IPS-15b (cell line): ENCODE measurements around the gene M1AP.

Experiments used
- H3K27me3 ChIP-seq: one replicate; pipeline ENCODE4 v1.6.1; 2013; ENCODE audit warnings: low read length; ENCODE audit not compliant: control insufficient read depth, insufficient read depth
- H3K36me3 ChIP-seq: one replicate; pipeline ENCODE4 v1.6.1; 2013; ENCODE audit warnings: low read length; ENCODE audit not compliant: control insufficient read depth, insufficient read depth
- H3K4me1 ChIP-seq: one replicate; pipeline ENCODE4 v1.6.1; 2013; ENCODE audit warnings: mild to moderate bottlenecking, low read length; ENCODE audit not compliant: control insufficient read depth, insufficient read depth
- H3K4me3 ChIP-seq: one replicate; pipeline ENCODE4 v1.5.1; 2013; ENCODE audit warnings: low read depth, low read length
- H3K9ac ChIP-seq: one replicate; pipeline ENCODE4 v1.6.1; 2013; ENCODE audit warnings: low read depth, mild to moderate bottlenecking, low read length
- H3K9me3 ChIP-seq: one replicate; pipeline ENCODE4 v1.6.1; 2013; ENCODE audit warnings: mild to moderate bottlenecking, low read length; ENCODE audit not compliant: control insufficient read depth, insufficient read depth

M1AP gene

GRCh38 chr2:74676331-74676730, 28.2 kb upstream of the M1AP start:
- no peaks in the 10 kb centered on the region for H3K36me3 ChIP-seq
- H3K9me3 ChIP-seq, result no peaks in the 10 kb centered on the region
- H3K9ac ChIP-seq, result no peak overlapping the region
- no peak overlapping the region for H3K4me3 ChIP-seq
- H3K27me3 ChIP-seq, result no peaks in the 10 kb centered on the region
- H3K4me1 ChIP-seq, result no peaks in the 10 kb centered on the region

- H3K4me3 ChIP-seq, result no peak overlapping the region
- H3K36me3 ChIP-seq, result no peaks in the 10 kb centered on the region
- no peaks in the 10 kb centered on the region for H3K27me3 ChIP-seq
- no peak overlapping the region for H3K9ac ChIP-seq
- no peaks in the 10 kb centered on the region for H3K4me1 ChIP-seq
- no peaks in the 10 kb centered on the region for H3K9me3 ChIP-seq
Observed at GRCh38 chr2:74675090-74675489, 27.0 kb upstream of the M1AP start.

- Histone ChIP-seq H3K9ac (no peak overlapping the region), H3K9me3 (no peaks in the 10 kb centered on the region), H3K27me3 (no peaks in the 10 kb centered on the region), H3K4me3 (no peak overlapping the region), H3K4me1 (no peaks in the 10 kb centered on the region), H3K36me3 (no peaks in the 10 kb centered on the region)
Observed at GRCh38 chr2:74673826-74674528, 25.8 kb upstream of the M1AP start.

- Histone ChIP-seq H3K4me3 (no peak overlapping the region), H3K9me3 (no peaks in the 10 kb centered on the region), H3K27me3 (no peaks in the 10 kb centered on the region), H3K9ac (no peak overlapping the region), H3K36me3 (no peaks in the 10 kb centered on the region), H3K4me1 (no peaks in the 10 kb centered on the region)
Observed at GRCh38 chr2:74671479-74671878, 23.3 kb upstream of the M1AP start.

GRCh38 chr2:74670263-74670662, 22.1 kb upstream of the M1AP start:
- H3K9me3 ChIP-seq, result no peaks in the 10 kb centered on the region
- no peak overlapping the region for H3K4me3 ChIP-seq
- no peaks in the 10 kb centered on the region for H3K36me3 ChIP-seq
- no peak overlapping the region for H3K9ac ChIP-seq
- no peaks in the 10 kb centered on the region for H3K4me1 ChIP-seq
- H3K27me3 ChIP-seq, result no peaks in the 10 kb centered on the region

GRCh38 chr2:74668087-74668486, 20.0 kb upstream of the M1AP start:
- H3K4me3 ChIP-seq, result no peak overlapping the region

GRCh38 chr2:74659462-74659861, 11.3 kb upstream of the M1AP start:
- Histone ChIP-seq H3K9me3 (no peaks in the 10 kb centered on the region), H3K4me1 (no peaks in the 10 kb centered on the region), H3K36me3 (no peaks in the 10 kb centered on the region), H3K27me3 (peaks cover 34% of the 10 kb centered on the region), H3K4me3 (no peak overlapping the region), H3K9ac (no peak overlapping the region)

More at GRCh38 chr2:74668087-74668486, 20.0 kb upstream of the M1AP start:
- Histone ChIP-seq H3K9ac (no peak overlapping the region), H3K9me3 (no peaks in the 10 kb centered on the region), H3K36me3 (no peaks in the 10 kb centered on the region), H3K4me1 (no peaks in the 10 kb centered on the region), H3K27me3 (no peaks in the 10 kb centered on the region)

GRCh38 chr2:74658516-74658915, 10.4 kb upstream of the M1AP start:
- Histone ChIP-seq H3K4me1 (no peaks in the 10 kb centered on the region), H3K9me3 (no peaks in the 10 kb centered on the region), H3K27me3 (peaks cover 36% of the 10 kb centered on the region), H3K4me3 (no peak overlapping the region), H3K9ac (no peak overlapping the region), H3K36me3 (no peaks in the 10 kb centered on the region)

GRCh38 chr2:74655579-74655978, 7.4 kb upstream of the M1AP start:
- no peak overlapping the region for H3K9ac ChIP-seq
- H3K9me3 ChIP-seq, result no peaks in the 10 kb centered on the region
- no peaks in the 10 kb centered on the region for H3K4me1 ChIP-seq
- H3K4me3 ChIP-seq, result no peak overlapping the region
- no peaks in the 10 kb centered on the region for H3K36me3 ChIP-seq
- H3K27me3 ChIP-seq, result peaks cover 51% of the 10 kb centered on the region

GRCh38 chr2:74653985-74654882, 6.1 kb upstream of the M1AP start, which contains the start of gene SEMA4F:
TSS of gene SEMA4F (plus strand) at chr2:74654247. CDS start at chr2:74654377, 130 bp downstream.
- Histone ChIP-seq H3K36me3 (no peaks in the 10 kb centered on the region), H3K4me1 (no peaks in the 10 kb centered on the region), H3K27me3 (peaks cover 55% of the 10 kb centered on the region), H3K4me3 (peak within 1 kb of the TSS; percentile 68), H3K9ac (no peak within 1 kb of the TSS), H3K9me3 (no peaks in the 10 kb centered on the region)

GRCh38 chr2:74653589-74653984, 5.5 kb upstream of the M1AP start:
- peaks cover 59% of the 10 kb centered on the region for H3K27me3 ChIP-seq
- no peaks in the 10 kb centered on the region for H3K4me1 ChIP-seq
- H3K9me3 ChIP-seq, result no peaks in the 10 kb centered on the region
- peak overlapping the region; percentile 68 for H3K4me3 ChIP-seq
- H3K36me3 ChIP-seq, result no peaks in the 10 kb centered on the region
- no peak overlapping the region for H3K9ac ChIP-seq
